GM13976 (cell line): ENCODE results near the gene TRPC3.
"Not testable (repeated sequence)": the region's sequence is repeated elsewhere in the genome, so short reads cannot be mapped to it uniquely, and the experiment has no call there.

Experiments used
- DNase-seq: peaks from one replicate; pipeline ENCODE4 v3.0.0; 2012; ENCODE audit warnings: low spot score
- in situ Hi-C: fragments of 300-500 bp; cut with MboI; formaldehyde crosslinking; loops from one replicate; pipeline ENCODE4 v1.12.0; 2022; ENCODE audit warnings: low sequenced_read_pairs, mixed read lengths, inconsistent platforms; ENCODE audit not compliant: unreplicated experiment
- TF ChIP-seq, protein P1 (sequence below): IDR thresholded peaks from 2 replicates; pipeline ENCODE4 v1.5.1; 2012; ENCODE audit warnings: borderline replicate concordance, mild to moderate bottlenecking; ENCODE audit not compliant: insufficient read depth; ENCODE audit errors: extremely low read depth, missing control alignments, control extremely low read depth

Gene TRPC3

DNA sequence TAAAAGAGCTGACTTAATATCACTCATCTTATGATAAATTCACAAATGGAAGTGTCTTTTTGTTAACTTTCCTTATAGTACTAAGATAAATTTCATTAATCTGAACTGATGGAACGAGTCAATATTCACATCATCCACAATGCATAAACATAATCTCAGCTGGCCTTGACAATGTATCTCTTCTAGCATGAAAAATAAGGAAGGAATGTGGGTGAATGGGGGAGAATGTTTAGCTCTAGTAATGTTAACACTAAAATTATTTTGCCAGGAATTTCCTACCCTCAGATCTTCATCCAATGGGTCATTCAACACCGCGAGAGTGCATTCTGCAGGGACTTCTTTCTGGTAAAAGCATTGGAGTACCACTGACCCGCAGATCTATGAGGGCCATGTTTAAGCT, 15.8 kb downstream of the TRPC3 start:
- TF ChIP-seq, protein P1, sequence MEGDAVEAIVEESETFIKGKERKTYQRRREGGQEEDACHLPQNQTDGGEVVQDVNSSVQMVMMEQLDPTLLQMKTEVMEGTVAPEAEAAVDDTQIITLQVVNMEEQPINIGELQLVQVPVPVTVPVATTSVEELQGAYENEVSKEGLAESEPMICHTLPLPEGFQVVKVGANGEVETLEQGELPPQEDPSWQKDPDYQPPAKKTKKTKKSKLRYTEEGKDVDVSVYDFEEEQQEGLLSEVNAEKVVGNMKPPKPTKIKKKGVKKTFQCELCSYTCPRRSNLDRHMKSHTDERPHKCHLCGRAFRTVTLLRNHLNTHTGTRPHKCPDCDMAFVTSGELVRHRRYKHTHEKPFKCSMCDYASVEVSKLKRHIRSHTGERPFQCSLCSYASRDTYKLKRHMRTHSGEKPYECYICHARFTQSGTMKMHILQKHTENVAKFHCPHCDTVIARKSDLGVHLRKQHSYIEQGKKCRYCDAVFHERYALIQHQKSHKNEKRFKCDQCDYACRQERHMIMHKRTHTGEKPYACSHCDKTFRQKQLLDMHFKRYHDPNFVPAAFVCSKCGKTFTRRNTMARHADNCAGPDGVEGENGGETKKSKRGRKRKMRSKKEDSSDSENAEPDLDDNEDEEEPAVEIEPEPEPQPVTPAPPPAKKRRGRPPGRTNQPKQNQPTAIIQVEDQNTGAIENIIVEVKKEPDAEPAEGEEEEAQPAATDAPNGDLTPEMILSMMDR: no peak
- in situ Hi-C loops: no loop called here
- no peak for DNase-seq

GRCh38 chr4:121934635-121935034, 17.2 kb downstream of the TRPC3 start:
- in situ Hi-C loops: no loop called here
- no peak for DNase-seq
- TF ChIP-seq, protein P1: no peak

DNA sequence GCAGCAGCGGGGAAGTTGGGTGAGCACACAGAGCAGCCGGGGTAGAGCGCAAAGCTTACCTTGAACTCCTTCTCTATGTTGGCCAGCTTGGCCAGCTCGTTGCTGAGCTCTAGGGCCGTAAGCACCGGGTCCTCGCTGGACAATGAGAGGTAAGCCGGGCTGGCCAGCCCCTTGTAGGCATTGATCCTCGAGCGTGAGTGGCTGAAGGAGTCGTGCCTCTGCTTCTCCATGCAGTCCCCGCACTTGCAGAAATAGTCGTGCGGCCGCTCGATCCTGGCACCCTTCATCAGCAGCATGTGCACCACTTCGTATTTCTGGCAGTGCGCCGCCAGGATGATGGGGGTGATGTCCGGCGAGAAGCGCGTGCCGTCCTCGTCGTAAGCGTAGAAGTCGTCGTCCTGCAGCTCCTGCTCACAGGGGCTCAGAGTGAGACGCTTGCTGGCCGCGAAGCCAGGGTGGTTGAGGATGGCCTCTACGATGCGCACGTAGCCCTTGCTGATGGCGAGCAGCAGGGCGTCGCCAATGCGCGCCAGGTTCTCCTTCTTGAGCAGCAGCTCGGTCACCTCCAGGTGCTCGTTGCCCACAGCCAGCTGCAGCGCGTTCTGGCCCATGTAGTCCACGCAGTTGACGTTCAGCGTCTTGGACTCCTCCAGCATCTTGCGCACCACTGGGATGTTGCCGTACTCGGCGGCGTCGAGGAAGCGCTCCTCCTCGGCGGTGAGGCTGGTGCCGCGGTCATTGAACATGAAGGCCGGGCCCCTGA, 19.5 kb downstream of the TRPC3 start:
- TF ChIP-seq, protein P1: no peak
- DNase-seq: no peak
- in situ Hi-C loops: no loop called here

GRCh38 chr4:121930304-121930703, 21.6 kb downstream of the TRPC3 start:
- TF ChIP-seq, protein P1: no peak
- in situ Hi-C loops: no loop called here

DNA sequence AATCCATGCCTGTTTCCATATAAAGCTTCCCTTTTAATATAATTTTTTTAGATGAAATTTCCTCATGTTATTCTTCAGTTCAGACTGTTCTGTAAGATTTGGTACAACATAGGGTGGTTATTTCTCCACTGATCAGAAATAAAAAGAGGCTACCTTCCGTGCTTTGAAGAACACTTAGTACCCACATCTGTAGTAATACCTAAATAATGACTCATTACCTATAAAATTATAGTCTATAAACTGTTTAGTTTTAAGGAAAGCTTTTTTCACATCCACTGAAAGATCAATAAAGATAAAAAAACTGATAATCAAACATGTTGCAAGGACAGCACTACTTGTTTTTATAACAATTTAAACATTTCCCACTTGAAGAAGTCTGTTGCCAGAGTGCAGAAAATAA, 23.9 kb downstream of the TRPC3 start:
- no peak for DNase-seq
- TF ChIP-seq, protein P1: no peak
- in situ Hi-C loops: no loop called here

More at GRCh38 chr4:121930304-121930703, 21.6 kb downstream of the TRPC3 start:
- no peak for DNase-seq

DNA sequence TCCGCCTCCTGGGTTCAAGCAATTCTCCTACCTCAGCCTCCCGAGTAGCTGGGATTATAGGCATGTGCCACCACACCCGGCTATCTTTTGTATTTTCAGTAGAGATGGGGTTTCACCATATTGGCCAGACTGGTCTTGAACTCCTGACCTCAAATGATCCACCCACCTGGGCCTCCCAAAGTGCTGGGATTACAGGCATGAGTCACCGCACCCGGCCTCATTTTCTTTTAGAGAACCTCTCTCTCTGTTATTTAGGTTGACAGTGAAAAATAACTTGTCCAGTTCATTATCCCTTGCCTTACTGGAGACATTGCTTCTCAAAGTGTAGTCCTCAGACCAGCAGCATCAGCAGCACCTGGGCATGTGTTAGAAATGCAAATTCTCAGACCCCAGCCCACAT, 25.4 kb downstream of the TRPC3 start:
- in situ Hi-C loops, DNase-seq: not testable (repeated sequence)

DNA sequence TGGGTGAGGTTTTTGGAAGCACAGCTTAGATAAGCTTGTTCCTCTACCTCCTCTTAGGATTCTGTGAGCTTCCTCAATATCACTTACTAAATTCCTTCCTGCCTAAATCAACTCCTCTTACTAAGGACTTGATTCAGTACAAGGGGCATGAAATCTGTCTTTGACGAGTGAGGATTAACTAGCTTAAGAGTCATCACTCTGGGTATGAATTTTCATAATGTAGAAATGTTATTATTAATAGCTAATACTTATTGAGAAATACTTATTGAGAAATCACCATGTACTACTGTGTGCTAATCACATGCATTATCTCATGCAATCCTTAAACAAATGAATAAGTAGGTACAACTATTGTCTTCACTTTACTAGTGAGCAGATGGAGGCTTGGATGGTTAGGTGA, 28.6 kb downstream of the TRPC3 start:
- DNase-seq: no peak
- in situ Hi-C loops: no loop called here
- TF ChIP-seq, protein P1: no peak
